Fibroblast of lung (primary cell): ENCODE measurements around the gene ZNF385D. TPM values are rescaled to one million over a fixed set of nuclear protein-coding genes. Genes with fewer than 3 reads are reported as not detected.

ENCODE experiments used
- DNase-seq, 2 donors: peaks; one replicate each; pipeline versions ENCODE4 v3.0.0 to v3.0.0-alpha.2; 2010; ENCODE audit warnings: low read depth in 2 of 2
- H2AFZ ChIP-seq: 2 replicates; pipeline ENCODE4 v1.5.1; 2012; ENCODE audit warnings: low read length, control low read depth, inconsistent platforms
- H3K27ac ChIP-seq: 2 replicates; pipeline ENCODE4 v1.5.1; 2011; ENCODE audit warnings: low read length, control low read depth; ENCODE audit not compliant: insufficient read depth
- H3K27me3 ChIP-seq: 2 replicates; pipeline ENCODE4 v1.5.1; 2011; ENCODE audit warnings: mild to moderate bottlenecking, low read length; ENCODE audit not compliant: control insufficient read depth, insufficient read depth
- H3K36me3 ChIP-seq: 2 replicates; pipeline ENCODE4 v1.5.1; 2011; ENCODE audit warnings: low read length; ENCODE audit not compliant: control insufficient read depth, insufficient read depth
- H3K4me1 ChIP-seq: 2 replicates; pipeline ENCODE4 v1.5.1; 2011; ENCODE audit warnings: low read length; ENCODE audit not compliant: control insufficient read depth, insufficient read depth; ENCODE audit errors: extremely low read depth
- H3K4me2 ChIP-seq: 2 replicates; pipeline ENCODE4 v1.5.1; 2011; ENCODE audit warnings: low read length, control low read depth; ENCODE audit not compliant: insufficient read depth; ENCODE audit errors: extremely low read depth
- H3K4me3 ChIP-seq, 4 experiments: fragments of 200-600 bp in 1 of 4; sonication (generic) in 1 of 4; replicated peaks in 1 of 4; 2 replicates each; pipeline ENCODE4 v1.5.1; 2011 to 2016; ENCODE audit warnings: low read length in 4 of 4, low read depth in 3 of 4, mild to moderate bottlenecking in 3 of 4, control low read depth in 2 of 4, inconsistent platforms in 1 of 4, mixed read lengths in 1 of 4; ENCODE audit not compliant: insufficient read depth in 1 of 4; ENCODE audit errors: control extremely low read depth in 1 of 4
- H3K79me2 ChIP-seq: 2 replicates; pipeline ENCODE4 v1.5.1; 2012; ENCODE audit warnings: mild to moderate bottlenecking, low read length, inconsistent platforms; ENCODE audit not compliant: control insufficient read depth, insufficient read depth
- H3K9ac ChIP-seq: 2 replicates; pipeline ENCODE4 v1.5.1; 2011; ENCODE audit warnings: mild to moderate bottlenecking, low read length, control low read depth; ENCODE audit not compliant: insufficient read depth
- H3K9me3 ChIP-seq: 2 replicates; pipeline ENCODE4 v1.5.1; 2012; ENCODE audit warnings: low read depth, low read length; ENCODE audit not compliant: control insufficient read depth, insufficient read depth
- H4K20me1 ChIP-seq: 2 replicates; pipeline ENCODE4 v1.5.1; 2011; ENCODE audit warnings: low read length; ENCODE audit not compliant: control insufficient read depth, insufficient read depth; ENCODE audit errors: extremely low read depth
- EZH2 ChIP-seq: IDR thresholded peaks from 2 replicates; pipeline ENCODE4 v1.5.1; 2012; ENCODE audit warnings: low read length, control low read depth, mild to moderate bottlenecking; ENCODE audit errors: missing control alignments
- polyA plus RNA-seq, 2 donors: library from polyadenylated mRNA; depleted of rRNA in 1 of 2; stranded (reverse) in 1 of 2; unstranded in 1 of 2; fragments of >200 nt; gene quantifications; 2 replicates each; pipeline ENCODE4 v1.2.1, GENCODE V29; 2011 to 2012; ENCODE audit warnings: missing spikeins in 1 of 2
- total RNA-seq: library from RNA; depleted of rRNA; stranded (reverse); fragments of >200 nt; gene quantifications from 2 replicates; pipeline ENCODE4 v1.2.1, GENCODE V29; 2014
- TF ChIP-seq, protein P1 (sequence below), 2 donors: IDR thresholded peaks in 1 of 2; conservative IDR thresholded peaks in 1 of 2; 1 replicate in 1 of 2; 2 replicates in 1 of 2; pipeline ENCODE4 v1.5.1; 2011 to 2012; ENCODE audit warnings: low read length in 2 of 2, control low read depth in 1 of 2, inconsistent platforms in 1 of 2, low read depth in 1 of 2, mild to moderate bottlenecking in 1 of 2

The ZNF385D gene
- total and polyA plus RNA-seq, 2 donors (not counting 1 experiment from before 2014, with no cell fraction given), result 0.83 to 1.9 TPM

DNA sequence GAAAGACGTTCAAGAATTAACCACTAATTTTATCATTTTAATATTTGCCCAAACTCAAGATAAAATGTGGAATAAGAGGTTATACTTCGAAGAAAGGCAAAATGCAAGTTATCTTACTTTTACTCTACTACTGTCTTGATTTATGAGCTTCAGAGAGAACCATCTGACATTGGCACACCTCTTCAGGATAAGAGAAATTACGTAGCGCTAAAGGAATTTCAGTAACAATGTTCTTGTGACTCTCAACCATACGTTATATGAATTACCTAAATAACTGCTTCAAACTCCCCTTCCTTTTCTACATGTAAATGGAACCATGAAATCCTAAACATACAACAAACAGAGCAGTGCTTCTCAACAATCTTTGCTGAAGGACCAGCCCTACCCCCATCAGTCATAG lies 96.8 kb downstream of the ZNF385D start:
- Histone ChIP-seq H3K4me1 (no peaks in the 10 kb centered on the region), H3K36me3 (no peaks in the 10 kb centered on the region), H3K79me2 (no peaks in the 10 kb centered on the region), H2AFZ (no peak overlapping the region), H3K27me3 (no peaks in the 10 kb centered on the region), H3K27ac (no peak overlapping the region), H4K20me1 (no peaks in the 10 kb centered on the region), H3K9me3 (no peaks in the 10 kb centered on the region), H3K4me3 (no peak overlapping the region), H3K4me2 (no peak overlapping the region), H3K9ac (no peak overlapping the region)
- TF ChIP-seq EZH2, result no peak
- TF ChIP-seq, protein P1, sequence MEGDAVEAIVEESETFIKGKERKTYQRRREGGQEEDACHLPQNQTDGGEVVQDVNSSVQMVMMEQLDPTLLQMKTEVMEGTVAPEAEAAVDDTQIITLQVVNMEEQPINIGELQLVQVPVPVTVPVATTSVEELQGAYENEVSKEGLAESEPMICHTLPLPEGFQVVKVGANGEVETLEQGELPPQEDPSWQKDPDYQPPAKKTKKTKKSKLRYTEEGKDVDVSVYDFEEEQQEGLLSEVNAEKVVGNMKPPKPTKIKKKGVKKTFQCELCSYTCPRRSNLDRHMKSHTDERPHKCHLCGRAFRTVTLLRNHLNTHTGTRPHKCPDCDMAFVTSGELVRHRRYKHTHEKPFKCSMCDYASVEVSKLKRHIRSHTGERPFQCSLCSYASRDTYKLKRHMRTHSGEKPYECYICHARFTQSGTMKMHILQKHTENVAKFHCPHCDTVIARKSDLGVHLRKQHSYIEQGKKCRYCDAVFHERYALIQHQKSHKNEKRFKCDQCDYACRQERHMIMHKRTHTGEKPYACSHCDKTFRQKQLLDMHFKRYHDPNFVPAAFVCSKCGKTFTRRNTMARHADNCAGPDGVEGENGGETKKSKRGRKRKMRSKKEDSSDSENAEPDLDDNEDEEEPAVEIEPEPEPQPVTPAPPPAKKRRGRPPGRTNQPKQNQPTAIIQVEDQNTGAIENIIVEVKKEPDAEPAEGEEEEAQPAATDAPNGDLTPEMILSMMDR (conservative IDR thresholded peaks at IDR 0.05 in 1 of 2, IDR thresholded peaks at IDR 0.05 in 1 of 2; ENCODE audit: low read depth in 1 of 2, low read length in 2 of 2), result no peak
- DNase-seq, result peak in 1 of 2 donors; percentile 82

DNA sequence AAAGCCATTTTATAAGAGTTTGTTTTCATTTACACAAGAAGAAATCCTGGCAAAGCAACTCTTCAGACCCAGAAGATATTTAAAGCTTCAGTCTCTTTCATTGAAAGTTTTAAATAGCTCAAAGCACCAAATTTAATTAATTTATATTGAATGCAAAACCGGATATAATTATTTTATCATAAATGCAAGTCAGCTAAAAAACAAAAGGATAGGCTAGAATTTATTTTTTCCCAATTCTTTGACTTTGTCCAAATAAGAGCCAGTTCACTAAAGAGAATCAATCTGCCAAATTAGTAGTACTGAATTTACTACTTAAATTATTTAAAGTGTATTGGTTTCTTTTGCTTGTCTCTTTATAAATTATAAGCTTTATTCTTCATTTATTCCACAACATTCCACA lies 101.5 kb downstream of the ZNF385D start:
- Histone ChIP-seq H3K27me3 (no peaks in the 10 kb centered on the region), H4K20me1 (no peaks in the 10 kb centered on the region), H2AFZ (no peak overlapping the region), H3K79me2 (no peaks in the 10 kb centered on the region), H3K36me3 (no peaks in the 10 kb centered on the region), H3K9ac (no peak overlapping the region), H3K9me3 (no peaks in the 10 kb centered on the region), H3K4me3 (no peak overlapping the region), H3K4me2 (no peak overlapping the region), H3K27ac (no peak overlapping the region), H3K4me1 (no peaks in the 10 kb centered on the region)
- DNase-seq, result no peak
- TF ChIP-seq, protein P1 (conservative IDR thresholded peaks at IDR 0.05 in 1 of 2, IDR thresholded peaks at IDR 0.05 in 1 of 2; ENCODE audit: low read depth in 1 of 2, low read length in 2 of 2), result no peak
- TF ChIP-seq EZH2, result no peak

DNA sequence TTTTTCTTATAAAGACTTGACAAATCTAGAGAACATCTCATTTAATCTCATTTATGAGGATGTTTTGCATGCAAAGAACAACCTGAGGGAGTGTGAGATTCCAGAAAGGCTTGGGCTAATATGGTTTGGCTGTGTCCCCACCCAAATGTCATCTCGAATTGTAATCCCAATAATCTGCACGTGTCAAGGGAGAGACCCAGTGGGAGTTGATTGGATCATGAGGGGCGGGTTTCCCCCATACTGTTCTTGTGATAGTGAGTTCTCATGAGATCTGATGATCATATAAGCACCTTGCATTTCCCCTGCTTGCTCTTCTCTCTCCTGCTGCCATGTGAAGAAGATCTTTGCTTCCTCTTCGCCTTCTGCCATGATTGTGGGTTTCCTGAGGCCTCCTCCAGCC lies 103.0 kb downstream of the ZNF385D start:
- H2AFZ ChIP-seq, result no peak overlapping the region

More for the DNA sequence above, 103.0 kb downstream of the ZNF385D start:
- no peaks in the 10 kb centered on the region for H3K27me3 ChIP-seq
- H4K20me1 ChIP-seq, result no peaks in the 10 kb centered on the region
- no peak for DNase-seq
- H3K4me3 ChIP-seq, result no peak overlapping the region
- H3K79me2 ChIP-seq, result no peaks in the 10 kb centered on the region
- no peak overlapping the region for H3K9ac ChIP-seq
- TF ChIP-seq, protein P1 (conservative IDR thresholded peaks at IDR 0.05 in 1 of 2, IDR thresholded peaks at IDR 0.05 in 1 of 2; ENCODE audit: low read depth in 1 of 2, low read length in 2 of 2), result no peak
- no peak for TF ChIP-seq EZH2
- H3K4me1 ChIP-seq, result no peaks in the 10 kb centered on the region
- H3K9me3 ChIP-seq, result no peaks in the 10 kb centered on the region
- H3K4me2 ChIP-seq, result no peak overlapping the region
- H3K36me3 ChIP-seq, result no peaks in the 10 kb centered on the region
- no peak overlapping the region for H3K27ac ChIP-seq
